HG03025 (cell line): ENCODE data around the gene OASL.

Source experiments
- ATAC-seq: cut with Tn5 transposase; IDR thresholded peaks from one replicate; pipeline ENCODE4 v1.9.1; 2021; ENCODE audit warnings: mild to moderate bottlenecking, moderate library complexity; ENCODE audit not compliant: unreplicated experiment, low FRiP score

Gene OASL

DNA sequence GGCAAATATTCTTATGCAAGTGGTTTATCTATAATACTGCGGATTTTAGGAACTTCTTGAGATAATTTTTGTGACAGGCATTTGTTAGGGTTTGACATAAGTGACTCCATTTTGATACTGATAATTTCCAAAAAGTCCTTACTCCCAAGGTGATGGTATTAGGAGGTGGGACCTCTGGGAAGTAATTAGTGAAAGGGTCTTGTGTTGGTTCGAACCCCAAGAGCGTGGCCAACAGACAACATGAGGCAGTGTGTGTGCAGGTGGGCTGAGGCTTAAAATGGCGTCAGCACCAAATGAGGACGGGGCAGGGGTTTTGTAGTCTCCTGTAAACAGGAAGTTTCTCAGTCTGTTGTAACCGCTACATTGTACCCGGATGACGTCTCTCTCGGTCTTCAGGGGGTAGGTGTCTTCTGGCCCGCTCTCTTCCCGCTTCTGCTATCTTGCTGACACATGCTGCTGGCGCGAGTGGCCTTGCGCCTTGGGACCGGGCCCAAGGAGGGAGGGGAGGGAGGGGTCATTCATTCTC, 21.0 kb downstream of the OASL start:
- no peak for ATAC-seq

DNA sequence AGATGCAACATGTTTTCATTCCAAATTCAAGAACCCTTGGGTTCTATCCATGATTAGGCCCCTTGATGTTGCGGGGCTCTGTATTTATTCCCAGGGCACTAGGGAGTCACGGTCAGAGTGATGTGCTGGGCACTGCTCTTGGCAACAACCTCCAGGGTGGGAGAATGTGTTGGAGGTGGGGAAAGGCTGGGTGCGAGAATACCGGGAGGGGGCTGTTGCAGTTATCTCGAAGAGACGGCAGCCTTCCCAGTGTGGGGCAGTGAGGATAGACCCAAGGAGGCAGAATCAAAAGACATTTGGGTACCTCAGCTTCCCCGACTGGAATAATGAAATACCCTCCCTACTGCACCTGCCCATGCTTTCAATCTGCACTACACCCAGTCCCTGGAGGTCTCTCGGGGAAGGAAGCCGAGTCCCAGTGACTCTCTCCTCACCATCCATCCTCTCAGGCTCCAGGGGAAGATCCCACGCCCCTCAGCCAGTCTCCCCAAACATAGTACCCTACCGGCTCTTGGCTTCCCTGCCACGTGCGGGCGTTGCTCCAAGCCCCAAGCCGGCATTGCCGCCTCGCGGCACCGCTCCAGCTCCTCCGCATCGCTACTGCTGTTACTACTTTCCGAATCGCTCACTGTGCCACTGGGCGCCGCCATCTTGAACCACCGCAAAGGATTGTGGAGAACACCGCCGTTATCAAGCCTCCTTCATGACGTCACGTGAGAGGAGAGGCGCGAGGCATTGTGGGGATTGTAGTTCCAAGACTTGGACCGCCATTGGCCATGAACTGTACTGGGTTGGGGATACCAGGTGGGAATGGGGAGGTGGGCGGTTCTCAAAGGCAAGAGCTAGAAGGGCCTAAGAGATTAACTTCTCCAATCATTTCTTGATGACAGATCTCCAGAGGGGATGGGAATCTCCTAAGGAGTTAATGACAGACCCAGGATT, 22.9 kb downstream of the OASL start, which contains the start of gene C12orf43:
C12orf43 (minus strand) TSS at position 663 of the 942 bp plus-strand sequence; CDS start at position 650, 13 bp downstream.
- ATAC-seq, result peak; percentile 95

DNA sequence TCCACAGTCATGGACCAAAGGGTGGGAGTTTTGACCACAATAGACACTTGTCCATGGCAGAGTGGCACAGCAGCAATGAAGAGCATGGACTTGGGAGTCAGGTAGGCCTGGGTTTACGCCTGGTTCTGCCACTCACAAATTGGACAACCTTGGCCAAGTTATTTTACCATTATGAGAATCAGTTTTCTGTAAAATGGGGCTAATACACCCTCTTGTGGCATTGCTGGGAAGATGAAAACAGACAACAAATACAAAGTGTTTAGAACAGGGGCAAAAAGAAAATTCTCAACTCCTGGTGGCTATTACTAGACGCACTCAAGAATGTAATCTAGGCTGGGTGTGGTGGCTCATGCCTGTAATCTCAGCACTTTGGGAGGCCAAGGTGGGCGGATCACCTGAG, 25.3 kb downstream of the OASL start:
- no peak for ATAC-seq

DNA sequence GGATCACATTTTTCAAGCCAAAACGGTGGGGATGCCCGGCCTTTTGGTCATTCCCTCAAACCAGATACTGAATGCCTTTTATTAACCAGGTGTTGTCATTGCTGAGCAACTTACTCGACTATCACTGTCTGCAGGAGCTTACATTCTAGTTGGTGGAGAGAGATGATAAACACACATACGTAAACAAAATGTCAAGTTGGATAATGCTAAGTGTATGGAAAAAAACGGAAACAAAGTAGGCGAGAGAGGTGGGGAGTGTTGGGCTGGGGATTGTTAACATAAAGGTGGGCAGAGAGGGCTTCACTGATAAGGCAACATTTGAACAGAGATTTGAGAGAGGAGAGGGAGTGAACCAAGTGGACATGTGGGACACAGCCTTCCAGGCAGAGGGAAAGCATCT, 27.2 kb downstream of the OASL start:
- ATAC-seq, result no peak

DNA sequence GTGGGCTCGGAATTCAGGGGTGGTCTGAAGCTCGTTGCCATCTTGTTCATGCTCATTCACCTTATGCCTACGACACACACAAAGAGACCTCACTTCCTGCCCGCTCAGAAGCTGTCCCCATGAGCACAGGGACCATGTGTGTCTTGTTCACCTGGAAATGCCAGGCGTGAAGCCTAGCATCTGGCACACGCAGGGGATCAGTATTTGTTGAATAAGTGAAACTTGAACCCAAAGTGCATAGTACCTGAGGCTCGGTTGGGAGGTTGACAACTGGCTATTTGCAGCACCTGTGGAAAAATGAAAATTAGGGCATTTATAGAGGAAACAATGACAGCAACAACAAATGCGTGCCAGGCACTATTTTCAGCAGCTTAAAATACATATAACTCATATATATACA, 28.2 kb downstream of the OASL start:
- ATAC-seq, result no peak

DNA sequence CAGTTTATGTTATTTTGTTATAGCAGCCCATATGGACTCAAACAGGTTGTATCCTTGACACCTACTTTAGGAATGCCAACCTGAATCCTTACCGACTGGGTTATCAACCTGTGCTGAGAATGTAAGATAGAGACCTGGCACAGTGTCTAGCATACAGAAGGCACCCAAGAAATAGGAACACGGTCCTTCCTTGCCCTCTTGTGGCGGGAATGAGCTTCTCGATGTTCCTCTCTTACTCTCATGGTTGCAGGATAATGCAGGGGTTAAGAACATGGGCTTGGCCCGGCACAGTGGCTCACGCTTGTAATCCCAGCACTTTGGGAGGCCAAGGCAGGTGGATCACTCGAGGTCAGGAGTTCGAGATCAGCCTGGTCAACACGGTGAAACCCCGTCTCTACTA, 29.3 kb downstream of the OASL start:
- ATAC-seq, result no peak

DNA sequence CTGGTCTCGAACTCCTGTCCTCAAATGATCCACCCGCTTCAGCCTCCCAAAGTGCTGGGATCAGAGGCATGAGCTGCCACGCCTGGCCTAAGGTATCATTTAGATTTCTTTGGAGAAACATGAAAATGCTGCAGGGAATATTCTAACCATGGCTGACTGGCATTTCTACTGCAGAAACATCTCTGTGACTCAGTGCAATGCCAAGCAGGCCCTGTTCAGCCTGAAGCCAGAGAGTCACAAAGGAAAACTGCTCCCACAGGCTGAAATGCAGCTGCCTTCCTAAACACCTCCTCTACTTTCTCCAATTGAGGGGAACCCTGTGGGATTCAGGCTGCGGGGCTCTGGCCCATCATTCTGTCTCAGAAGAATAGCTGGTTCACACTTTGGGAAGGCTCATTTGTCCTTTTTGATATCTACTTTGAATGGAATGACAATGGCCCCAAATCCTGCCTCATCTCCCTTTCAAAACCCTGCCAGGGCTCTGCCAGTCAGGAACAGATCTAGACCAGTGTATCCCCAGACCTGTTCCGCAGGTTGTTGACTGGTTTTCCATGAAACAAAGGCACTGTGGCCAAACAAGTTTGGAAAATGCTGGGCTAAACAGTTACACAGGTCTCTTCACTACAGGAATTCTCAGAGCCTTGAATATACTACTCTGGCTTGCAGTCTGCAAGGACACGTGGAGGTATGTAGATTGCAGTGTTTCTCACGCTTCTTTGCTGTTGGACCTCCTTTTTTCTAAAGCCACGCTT, 30.5 kb downstream of the OASL start:
- ATAC-seq, result no peak

DNA sequence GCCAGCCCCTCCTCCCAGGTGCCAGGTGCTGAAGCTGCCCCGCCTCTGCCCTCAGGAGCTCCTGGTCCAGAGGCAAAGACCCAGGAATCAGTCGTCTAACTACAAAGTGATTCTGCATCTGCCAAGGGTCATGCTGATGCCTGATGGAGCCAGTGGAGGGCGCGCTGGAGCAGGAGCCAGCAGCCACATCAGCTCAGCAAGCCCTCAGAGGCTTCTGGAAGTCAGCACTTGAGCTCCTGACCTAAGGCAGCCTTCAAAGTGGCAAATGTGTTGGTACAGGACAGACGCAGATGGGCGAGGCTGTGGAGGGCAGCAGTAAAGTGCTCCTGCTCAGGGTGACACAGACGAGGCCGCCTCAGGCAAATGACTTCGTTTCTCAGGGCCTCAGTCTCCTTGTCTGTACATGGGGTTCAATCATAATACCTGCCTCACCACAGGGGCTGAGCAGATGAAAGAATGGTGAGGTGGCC, 33.7 kb downstream of the OASL start:
- no peak for ATAC-seq

DNA sequence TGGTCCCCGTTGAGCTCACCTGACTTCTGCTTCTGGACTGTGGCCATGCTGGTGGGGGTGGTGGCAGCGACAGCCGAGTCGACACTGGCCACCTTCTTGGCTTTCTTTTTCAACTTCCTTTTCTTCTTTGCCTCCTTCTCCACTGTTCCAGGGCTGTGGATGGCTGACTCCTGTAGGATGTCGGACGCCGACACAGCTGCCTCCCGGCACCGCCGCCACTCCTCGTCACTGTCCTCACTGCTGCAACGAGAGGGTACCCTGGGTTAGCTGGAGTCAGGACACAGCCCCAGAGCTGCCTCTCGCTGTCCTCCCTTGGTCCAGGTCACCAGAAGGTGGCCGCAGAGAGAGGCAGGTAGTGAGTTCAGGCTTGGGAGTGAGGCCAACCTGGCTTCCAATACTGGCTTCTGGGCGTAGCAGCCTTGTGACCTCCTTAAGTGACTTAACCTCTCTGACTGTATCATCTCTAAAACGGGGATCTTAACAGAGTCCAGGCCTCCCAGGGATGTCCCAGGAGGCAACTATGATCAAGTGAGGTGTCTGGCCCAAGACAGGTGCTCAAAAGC, 34.7 kb downstream of the OASL start:
- no peak for ATAC-seq

DNA sequence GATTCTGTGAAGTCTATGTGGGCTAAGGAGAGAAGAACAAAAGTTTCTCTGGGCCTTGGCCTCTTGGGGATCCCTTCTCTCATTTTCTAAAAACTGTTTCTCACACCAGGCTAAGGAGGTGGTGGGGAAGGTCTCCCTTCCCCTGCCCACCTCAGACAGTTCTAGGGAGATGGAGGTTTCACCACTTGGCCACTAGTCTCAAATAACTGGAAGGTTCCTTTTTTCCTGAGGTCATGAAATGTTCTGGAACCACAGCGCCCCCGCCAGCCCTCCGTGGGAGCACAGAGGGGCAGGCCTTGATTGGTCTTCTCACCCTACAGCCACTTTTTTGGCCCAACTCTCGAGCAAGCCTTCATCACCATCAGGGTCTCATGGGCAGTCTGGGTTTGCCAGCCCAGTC, 35.4 kb downstream of the OASL start:
- ATAC-seq, result no peak

DNA sequence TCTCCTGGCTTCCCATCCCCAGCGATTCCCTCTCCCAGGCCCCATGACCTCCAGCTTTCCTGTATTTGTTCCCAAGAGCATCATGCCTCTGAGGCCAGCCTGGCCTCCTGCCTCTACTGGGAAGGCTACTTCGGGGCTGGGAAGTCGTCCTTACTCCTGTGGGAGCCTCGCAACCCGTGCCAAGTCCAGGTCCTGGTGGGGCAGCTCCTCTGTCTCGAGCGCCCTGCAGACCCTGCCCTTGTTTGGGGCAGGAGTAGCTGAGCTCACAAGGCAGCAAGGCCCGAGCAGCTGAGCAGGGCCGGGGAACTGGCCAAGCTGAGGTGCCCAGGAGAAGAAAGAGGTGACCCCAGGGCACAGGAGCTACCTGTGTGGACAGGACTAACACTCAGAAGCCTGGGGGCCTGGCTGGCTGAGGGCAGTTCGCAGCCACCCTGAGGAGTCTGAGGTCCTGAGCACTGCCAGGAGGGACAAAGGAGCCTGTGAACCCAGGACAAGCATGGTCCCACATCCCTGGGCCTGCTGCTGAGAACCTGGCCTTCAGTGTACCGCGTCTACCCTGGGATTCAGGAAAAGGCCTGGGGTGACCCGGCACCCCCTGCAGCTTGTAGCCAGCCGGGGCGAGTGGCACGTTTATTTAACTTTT, 37.1 kb downstream of the OASL start:
- ATAC-seq, result no peak

DNA sequence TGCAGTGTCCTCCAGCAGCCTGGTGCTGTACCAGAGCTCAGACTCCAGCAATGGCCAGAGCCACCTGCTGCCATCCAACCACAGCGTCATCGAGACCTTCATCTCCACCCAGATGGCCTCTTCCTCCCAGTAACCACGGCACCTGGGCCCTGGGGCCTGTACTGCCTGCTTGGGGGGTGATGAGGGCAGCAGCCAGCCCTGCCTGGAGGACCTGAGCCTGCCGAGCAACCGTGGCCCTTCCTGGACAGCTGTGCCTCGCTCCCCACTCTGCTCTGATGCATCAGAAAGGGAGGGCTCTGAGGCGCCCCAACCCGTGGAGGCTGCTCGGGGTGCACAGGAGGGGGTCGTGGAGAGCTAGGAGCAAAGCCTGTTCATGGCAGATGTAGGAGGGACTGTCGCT, 38.0 kb downstream of the OASL start:
- no peak for ATAC-seq

DNA sequence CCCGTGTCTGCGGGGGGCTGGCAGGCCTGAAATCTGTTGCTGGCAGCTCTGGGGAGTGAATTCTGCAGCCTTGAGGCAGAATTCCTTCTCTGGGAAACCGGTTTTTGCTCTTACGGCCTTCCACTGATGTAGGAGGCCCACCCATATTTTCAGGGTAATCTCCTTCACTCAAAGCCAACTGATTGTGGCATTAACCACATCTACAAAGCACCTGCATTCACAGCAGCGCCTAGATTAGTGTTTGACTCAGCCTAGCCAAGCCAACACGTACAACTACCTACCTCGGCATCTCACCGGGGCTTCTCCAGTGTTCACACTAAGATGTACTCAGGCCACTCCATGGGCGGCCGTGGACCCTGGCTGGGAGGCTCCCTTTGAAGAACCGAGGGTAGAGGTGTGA, 38.5 kb downstream of the OASL start:
- ATAC-seq, result no peak

DNA sequence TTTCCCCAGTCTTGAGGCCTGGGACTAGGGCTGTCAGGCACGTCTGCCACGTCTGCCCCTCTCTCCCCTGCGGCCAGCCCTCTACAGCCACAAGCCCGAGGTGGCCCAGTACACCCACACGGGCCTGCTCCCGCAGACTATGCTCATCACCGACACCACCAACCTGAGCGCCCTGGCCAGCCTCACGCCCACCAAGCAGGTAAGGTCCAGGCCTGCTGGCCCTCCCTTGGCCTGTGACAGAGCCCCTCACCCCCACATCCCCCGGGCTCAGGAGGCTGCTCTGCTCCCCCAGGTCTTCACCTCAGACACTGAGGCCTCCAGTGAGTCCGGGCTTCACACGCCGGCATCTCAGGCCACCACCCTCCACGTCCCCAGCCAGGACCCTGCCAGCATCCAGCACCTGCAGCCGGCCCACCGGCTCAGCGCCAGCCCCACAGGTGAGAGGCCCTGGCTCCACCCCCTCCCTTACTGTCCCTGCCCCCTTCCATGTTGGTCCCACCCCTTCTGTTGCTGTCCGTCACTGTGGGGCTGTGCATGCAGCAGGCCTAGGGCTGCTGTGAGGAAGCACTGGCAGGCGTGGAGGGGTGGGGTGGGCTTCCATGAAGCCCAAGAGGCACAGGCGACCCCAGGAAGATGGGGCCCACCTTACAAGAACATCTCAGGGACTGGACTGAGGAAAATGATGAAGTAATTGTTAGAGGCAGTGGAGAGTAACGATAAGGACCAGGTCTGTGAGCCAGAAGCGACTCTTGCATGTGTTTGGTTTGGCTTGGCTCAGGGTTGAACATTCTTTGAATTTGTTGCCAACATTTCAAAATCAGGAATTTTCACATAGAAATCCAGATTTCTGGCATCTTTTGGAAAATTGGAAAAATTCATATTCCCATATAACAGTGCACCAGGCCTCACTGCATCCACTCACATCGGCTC, 39.6 kb downstream of the OASL start:
- no peak for ATAC-seq

DNA sequence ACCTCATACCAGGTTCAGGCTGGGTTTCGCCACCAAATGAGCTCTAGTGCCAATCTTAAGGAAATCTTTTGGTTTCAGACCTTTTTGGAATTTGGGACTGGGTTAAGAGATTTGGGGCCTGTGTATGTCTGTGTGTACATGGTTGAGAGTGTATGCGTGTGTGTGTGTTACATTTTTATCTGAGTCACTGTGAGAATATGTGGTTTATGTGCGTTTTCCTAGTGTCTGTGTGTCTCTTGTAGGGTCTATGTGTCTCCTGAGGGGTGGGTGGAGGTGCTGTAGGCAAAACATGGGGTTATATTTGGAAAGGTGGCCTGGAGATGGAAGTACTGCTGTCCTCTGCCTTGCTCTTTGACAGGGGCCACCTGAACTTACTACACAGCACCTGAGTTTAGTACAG, 40.6 kb downstream of the OASL start:
- no peak for ATAC-seq

DNA sequence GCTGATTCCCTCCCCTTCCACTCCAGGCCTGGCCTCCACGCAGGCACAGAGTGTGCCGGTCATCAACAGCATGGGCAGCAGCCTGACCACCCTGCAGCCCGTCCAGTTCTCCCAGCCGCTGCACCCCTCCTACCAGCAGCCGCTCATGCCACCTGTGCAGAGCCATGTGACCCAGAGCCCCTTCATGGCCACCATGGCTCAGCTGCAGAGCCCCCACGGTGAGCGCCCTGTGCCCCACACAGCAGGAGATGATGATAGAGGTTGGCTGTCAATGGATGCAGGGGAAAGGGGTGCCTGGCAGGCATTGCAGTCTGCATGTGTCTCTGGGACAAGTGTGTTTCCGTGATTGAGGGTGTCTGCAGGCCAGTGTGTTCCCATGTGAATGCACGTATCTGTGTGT, 41.6 kb downstream of the OASL start:
- no peak for ATAC-seq

DNA sequence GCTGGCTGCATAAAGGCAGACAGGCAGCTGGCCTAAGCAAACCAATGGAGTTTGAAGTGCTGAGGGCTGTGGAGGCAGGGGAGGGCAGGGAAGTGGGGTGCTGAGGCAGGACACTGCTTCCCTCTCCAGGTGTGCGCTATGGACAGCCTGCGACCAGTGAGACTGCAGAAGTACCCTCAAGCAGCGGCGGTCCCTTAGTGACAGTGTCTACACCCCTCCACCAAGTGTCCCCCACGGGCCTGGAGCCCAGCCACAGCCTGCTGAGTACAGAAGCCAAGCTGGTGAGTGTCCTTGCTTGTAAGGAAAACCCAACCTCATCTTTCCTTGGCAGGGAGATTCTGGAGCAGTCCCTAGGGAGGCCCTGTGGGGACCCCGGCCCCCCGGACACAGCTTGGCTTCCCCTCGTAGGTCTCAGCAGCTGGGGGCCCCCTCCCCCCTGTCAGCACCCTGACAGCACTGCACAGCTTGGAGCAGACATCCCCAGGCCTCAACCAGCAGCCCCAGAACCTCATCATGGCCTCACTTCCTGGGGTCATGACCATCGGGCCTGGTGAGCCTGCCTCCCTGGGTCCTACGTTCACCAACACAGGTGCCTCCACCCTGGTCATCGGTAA, 42.8 kb downstream of the OASL start:
- ATAC-seq, result no peak

DNA sequence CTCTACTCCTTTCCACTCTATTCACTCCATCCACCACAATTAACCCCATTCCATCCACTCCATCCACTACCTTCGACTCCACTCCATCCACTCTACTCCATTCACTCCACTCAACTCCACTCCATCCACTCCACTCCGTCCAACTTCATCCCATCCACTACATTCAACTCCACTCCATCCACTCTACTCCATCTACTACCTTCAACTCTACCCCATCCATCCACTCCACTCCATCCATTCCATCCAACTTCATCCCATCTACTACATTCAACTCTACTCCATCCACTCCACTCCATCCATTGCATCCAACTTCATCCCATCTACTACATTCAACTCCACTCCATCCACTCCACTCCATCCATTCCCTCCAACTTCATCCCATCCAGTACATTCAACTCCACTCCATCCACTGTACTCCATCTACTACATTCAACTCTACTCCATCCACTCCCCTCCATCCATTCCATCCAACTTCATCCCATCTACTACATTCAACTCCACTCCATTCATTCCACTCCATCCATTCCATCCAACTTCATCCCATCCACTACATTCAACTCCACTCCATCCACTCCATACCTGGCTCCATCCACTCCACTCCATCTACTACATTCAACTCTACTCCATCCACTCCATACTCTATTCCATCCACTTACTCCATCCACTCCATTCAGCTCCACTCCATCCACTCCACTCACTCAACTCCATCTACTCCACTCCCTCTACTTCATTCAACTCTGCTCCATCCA, 44.3 kb downstream of the OASL start:
- ATAC-seq, result no peak
